Liver (tissue), 9 donors: Measurements from ENCODE around the gene CSN2. TPM values are rescaled to one million over a fixed set of nuclear protein-coding genes. Genes with fewer than 3 reads are reported as not detected.

Source experiments
- DNase-seq: peaks from one replicate; pipeline ENCODE4 v3.0.0-alpha.2; 2017; ENCODE audit warnings: low spot score
- H3K27ac ChIP-seq, 2 donors: one replicate each; pipeline ENCODE4 v1.7.0; 2013; ENCODE audit warnings: inconsistent platforms in 2 of 2, low read length in 2 of 2, control low read depth in 1 of 2, low read depth in 1 of 2, mild to moderate bottlenecking in 1 of 2
- H3K27me3 ChIP-seq, 4 donors: one replicate each; pipeline versions ENCODE4 v1.6.1 to v1.7.0; 2013; ENCODE audit warnings: low read length in 3 of 4, inconsistent platforms in 1 of 4, mild to moderate bottlenecking in 1 of 4, moderate library complexity in 1 of 4; ENCODE audit not compliant: control insufficient read depth in 4 of 4, insufficient read depth in 4 of 4
- H3K36me3 ChIP-seq, 4 donors: one replicate each; pipeline versions ENCODE4 v1.6.1 to v1.7.0; 2013; ENCODE audit warnings: low read length in 3 of 4, mild to moderate bottlenecking in 3 of 4, low read depth in 1 of 4, moderate library complexity in 1 of 4; ENCODE audit not compliant: control insufficient read depth in 4 of 4, insufficient read depth in 3 of 4
- H3K4me1 ChIP-seq, 4 donors: one replicate each; pipeline versions ENCODE4 v1.6.1 to v1.7.0; 2013; ENCODE audit warnings: low read length in 3 of 4, mild to moderate bottlenecking in 3 of 4, moderate library complexity in 1 of 4; ENCODE audit not compliant: control insufficient read depth in 4 of 4, insufficient read depth in 4 of 4
- H3K4me3 ChIP-seq, 3 donors: one replicate each; pipeline versions ENCODE4 v1.6.1 to v1.7.0; 2013; ENCODE audit warnings: low read length in 3 of 3, control low read depth in 1 of 3, low read depth in 1 of 3, mild to moderate bottlenecking in 1 of 3
- H3K9ac ChIP-seq, 2 donors: one replicate each; pipeline ENCODE4 v1.7.0; 2013; ENCODE audit warnings: low read length in 2 of 2, mild to moderate bottlenecking in 2 of 2, moderate library complexity in 2 of 2, control low read depth in 1 of 2, low read depth in 1 of 2
- H3K9me3 ChIP-seq, 4 donors: one replicate each; pipeline versions ENCODE4 v1.6.1 to v1.7.0; 2013; ENCODE audit warnings: low read length in 3 of 4; ENCODE audit not compliant: control insufficient read depth in 4 of 4
- FOXA1 ChIP-seq: IDR thresholded peaks from 2 replicates; pipeline ENCODE4 v1.6.1; 2016; ENCODE audit warnings: antibody characterized with exemption
- FOXA2 ChIP-seq: IDR thresholded peaks from 2 replicates; pipeline ENCODE4 v1.6.1; 2016; ENCODE audit warnings: antibody characterized with exemption
- GABPA ChIP-seq, 2 donors: IDR thresholded peaks in 1 of 2; conservative IDR thresholded peaks in 1 of 2; 2 replicates each; pipeline ENCODE4 v1.6.1; 2016; ENCODE audit warnings: antibody characterized with exemption in 2 of 2, mild to moderate bottlenecking in 1 of 2, moderate library complexity in 1 of 2
- HNF4G ChIP-seq: IDR thresholded peaks from 2 replicates; pipeline ENCODE4 v1.6.1; 2016; ENCODE audit warnings: antibody characterized with exemption
- JUND ChIP-seq, 2 donors: IDR thresholded peaks; 2 replicates each; pipeline ENCODE4 v1.6.1; 2016; ENCODE audit warnings: antibody characterized with exemption in 2 of 2
- NR2F2 ChIP-seq: IDR thresholded peaks from 2 replicates; pipeline ENCODE4 v1.6.1; 2016; ENCODE audit warnings: antibody characterized with exemption
- RAD21 ChIP-seq, 2 donors: IDR thresholded peaks; 2 replicates each; pipeline ENCODE4 v1.6.1; 2016; ENCODE audit warnings: antibody characterized with exemption in 2 of 2, mild to moderate bottlenecking in 2 of 2
- RXRA ChIP-seq, 2 donors: IDR thresholded peaks; 2 replicates each; pipeline ENCODE4 v1.6.1; 2017 to 2018; ENCODE audit warnings: antibody characterized with exemption in 2 of 2, mild to moderate bottlenecking in 1 of 2
- SP1 ChIP-seq: IDR thresholded peaks from 2 replicates; pipeline ENCODE4 v1.6.1; 2018; ENCODE audit warnings: antibody characterized with exemption, mild to moderate bottlenecking
- TAF1 ChIP-seq: conservative IDR thresholded peaks from 2 replicates; pipeline ENCODE4 v1.6.1; 2016; ENCODE audit warnings: antibody characterized with exemption, mild to moderate bottlenecking
- YY1 ChIP-seq: IDR thresholded peaks from 2 replicates; pipeline ENCODE4 v1.6.1; 2016; ENCODE audit warnings: antibody characterized with exemption, mild to moderate bottlenecking
- WGBS: extraction: QIAGEN DNeasy Blood & Tissue Kit; methylation state at CpG from one replicate; pipeline ENCODE4 v1.1.7; 2013; 5-methylcytosine and 5-hydroxymethylcytosine counted together
- polyA plus RNA-seq, 2 donors: library from polyadenylated mRNA; stranded (reverse) in 1 of 2; unstranded in 1 of 2; fragments of 200-250 nt in 1 of 2; fragments of >200 nt in 1 of 2; fragmentation: Nextera tagmentation in 1 of 2; extraction: Ambion mirVana in 1 of 2; gene quantifications; one replicate each; pipeline versions ENCODE4 v1.2.1 to v1.2.3, GENCODE V29; 2013 to 2015
- total RNA-seq, 2 donors: library from RNA; depleted of rRNA; stranded (reverse); fragments of >200 nt; gene quantifications; one replicate each; pipeline ENCODE4 v1.2.3, GENCODE V29; 2014
- TF ChIP-seq, protein P1 (sequence below): IDR thresholded peaks from 2 replicates; pipeline ENCODE4 v1.6.1; 2016; ENCODE audit warnings: antibody characterized with exemption
- TF ChIP-seq, protein P2 (sequence below): IDR thresholded peaks from 2 replicates; pipeline ENCODE4 v1.6.1; 2016; ENCODE audit warnings: antibody characterized with exemption
- TF ChIP-seq, protein P3 (sequence below): IDR thresholded peaks from 2 replicates; pipeline ENCODE4 v1.6.1; 2016; ENCODE audit warnings: antibody characterized with exemption, mild to moderate bottlenecking
- TF ChIP-seq, protein P4 (sequence below): IDR thresholded peaks from 2 replicates; pipeline ENCODE4 v1.6.1; 2016; ENCODE audit warnings: antibody characterized with exemption
- TF ChIP-seq, protein P5 (sequence below): fragments of 150-350 bp; IDR thresholded peaks from 2 replicates; pipeline ENCODE4 v1.5.1; 2017; ENCODE audit warnings: improper control_type of control experiment, low read depth, low read length; ENCODE audit not compliant: missing input control
- donor health status: healthy.
- donor health status: healthy.
- donor health status: healthy.
- donor health status: healthy.
- donor health status: healthy.

The CSN2 gene
- total and polyA plus RNA-seq, 4 donors: not detected

DNA sequence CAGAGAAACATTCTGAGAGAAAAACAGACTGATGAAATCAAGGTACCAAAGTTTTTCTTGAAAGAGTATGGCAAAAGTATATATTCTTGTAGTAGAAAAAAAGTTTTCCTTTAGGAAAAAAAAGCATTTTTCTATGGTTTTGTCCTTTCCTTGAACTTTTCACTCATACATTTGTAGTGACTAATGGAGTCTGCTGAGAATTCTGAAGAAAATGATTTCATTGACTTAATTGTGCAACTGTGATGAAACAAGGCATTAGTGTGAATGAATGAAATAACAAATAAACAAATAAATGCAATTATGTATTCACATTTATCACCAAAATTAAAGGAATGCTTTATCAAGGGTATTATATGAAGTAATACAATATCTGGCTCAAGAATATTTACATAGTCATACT, 29.0 kb downstream of the CSN2 start:
- H3K4me1 ChIP-seq: no peaks in the 10 kb centered on the region
- H3K4me3 ChIP-seq: no peak overlapping the region
- no peak overlapping the region for H3K9ac ChIP-seq
- H3K27ac ChIP-seq: no peak overlapping the region
- no peaks in the 10 kb centered on the region for H3K9me3 ChIP-seq
- no peaks in the 10 kb centered on the region for H3K36me3 ChIP-seq
- no peak for TF ChIP-seq FOXA1
- no peak for TF ChIP-seq YY1
- TF ChIP-seq, protein P1, sequence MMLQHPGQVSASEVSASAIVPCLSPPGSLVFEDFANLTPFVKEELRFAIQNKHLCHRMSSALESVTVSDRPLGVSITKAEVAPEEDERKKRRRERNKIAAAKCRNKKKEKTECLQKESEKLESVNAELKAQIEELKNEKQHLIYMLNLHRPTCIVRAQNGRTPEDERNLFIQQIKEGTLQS: no peak
- no peak for TF ChIP-seq NR2F2
- no peak for TF ChIP-seq FOXA2
- no peak for TF ChIP-seq TAF1
- TF ChIP-seq, protein P2, sequence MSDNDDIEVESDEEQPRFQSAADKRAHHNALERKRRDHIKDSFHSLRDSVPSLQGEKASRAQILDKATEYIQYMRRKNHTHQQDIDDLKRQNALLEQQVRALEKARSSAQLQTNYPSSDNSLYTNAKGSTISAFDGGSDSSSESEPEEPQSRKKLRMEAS: no peak
- TF ChIP-seq RAD21 (IDR thresholded peaks at IDR 0.05): no peak
- H3K27me3 ChIP-seq: peaks cover 0 to 2% (median 0%) of the 10 kb centered on the region in 4 donors
- DNase-seq: no peak

DNA sequence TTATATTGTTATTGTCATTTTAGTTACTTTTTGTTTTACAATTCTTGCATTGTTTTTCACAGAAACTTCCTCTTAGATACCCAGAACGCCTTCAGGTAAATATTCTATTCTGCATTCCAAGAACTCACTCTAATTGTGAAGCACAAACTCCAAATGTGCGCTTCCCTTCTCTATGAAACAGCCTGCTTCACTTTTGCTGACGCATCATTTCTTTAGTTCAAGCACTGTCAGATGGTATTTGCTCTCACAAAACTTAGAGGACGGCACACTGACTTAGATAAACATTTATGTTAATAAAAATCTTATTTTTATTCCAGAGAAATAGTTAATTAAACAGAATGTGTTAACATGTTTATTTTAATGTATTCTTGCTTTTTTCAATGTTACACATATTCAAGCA, 31.4 kb downstream of the CSN2 start:
- Histone ChIP-seq H3K36me3 (no peaks in the 10 kb centered on the region), H3K4me3 (no peak overlapping the region), H3K4me1 (no peaks in the 10 kb centered on the region), H3K27ac (no peak overlapping the region), H3K9me3 (no peaks in the 10 kb centered on the region), H3K27me3 (no peaks in the 10 kb centered on the region), H3K9ac (no peak overlapping the region)
- DNase-seq: no peak
- TF ChIP-seq, protein P3, sequence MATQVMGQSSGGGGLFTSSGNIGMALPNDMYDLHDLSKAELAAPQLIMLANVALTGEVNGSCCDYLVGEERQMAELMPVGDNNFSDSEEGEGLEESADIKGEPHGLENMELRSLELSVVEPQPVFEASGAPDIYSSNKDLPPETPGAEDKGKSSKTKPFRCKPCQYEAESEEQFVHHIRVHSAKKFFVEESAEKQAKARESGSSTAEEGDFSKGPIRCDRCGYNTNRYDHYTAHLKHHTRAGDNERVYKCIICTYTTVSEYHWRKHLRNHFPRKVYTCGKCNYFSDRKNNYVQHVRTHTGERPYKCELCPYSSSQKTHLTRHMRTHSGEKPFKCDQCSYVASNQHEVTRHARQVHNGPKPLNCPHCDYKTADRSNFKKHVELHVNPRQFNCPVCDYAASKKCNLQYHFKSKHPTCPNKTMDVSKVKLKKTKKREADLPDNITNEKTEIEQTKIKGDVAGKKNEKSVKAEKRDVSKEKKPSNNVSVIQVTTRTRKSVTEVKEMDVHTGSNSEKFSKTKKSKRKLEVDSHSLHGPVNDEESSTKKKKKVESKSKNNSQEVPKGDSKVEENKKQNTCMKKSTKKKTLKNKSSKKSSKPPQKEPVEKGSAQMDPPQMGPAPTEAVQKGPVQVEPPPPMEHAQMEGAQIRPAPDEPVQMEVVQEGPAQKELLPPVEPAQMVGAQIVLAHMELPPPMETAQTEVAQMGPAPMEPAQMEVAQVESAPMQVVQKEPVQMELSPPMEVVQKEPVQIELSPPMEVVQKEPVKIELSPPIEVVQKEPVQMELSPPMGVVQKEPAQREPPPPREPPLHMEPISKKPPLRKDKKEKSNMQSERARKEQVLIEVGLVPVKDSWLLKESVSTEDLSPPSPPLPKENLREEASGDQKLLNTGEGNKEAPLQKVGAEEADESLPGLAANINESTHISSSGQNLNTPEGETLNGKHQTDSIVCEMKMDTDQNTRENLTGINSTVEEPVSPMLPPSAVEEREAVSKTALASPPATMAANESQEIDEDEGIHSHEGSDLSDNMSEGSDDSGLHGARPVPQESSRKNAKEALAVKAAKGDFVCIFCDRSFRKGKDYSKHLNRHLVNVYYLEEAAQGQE: no peak
- TF ChIP-seq FOXA2 (no peak), HNF4G (no peak), RXRA (IDR thresholded peaks at IDR 0.05) (no peak), FOXA1 (no peak), NR2F2 (no peak), GABPA (IDR thresholded peaks at IDR 0.05 in 1 of 2, conservative IDR thresholded peaks at IDR 0.05 in 1 of 2) (no peak), SP1 (no peak), JUND (IDR thresholded peaks at IDR 0.05) (no peak), RAD21 (IDR thresholded peaks at IDR 0.05) (no peak)
- TF ChIP-seq, protein P4, sequence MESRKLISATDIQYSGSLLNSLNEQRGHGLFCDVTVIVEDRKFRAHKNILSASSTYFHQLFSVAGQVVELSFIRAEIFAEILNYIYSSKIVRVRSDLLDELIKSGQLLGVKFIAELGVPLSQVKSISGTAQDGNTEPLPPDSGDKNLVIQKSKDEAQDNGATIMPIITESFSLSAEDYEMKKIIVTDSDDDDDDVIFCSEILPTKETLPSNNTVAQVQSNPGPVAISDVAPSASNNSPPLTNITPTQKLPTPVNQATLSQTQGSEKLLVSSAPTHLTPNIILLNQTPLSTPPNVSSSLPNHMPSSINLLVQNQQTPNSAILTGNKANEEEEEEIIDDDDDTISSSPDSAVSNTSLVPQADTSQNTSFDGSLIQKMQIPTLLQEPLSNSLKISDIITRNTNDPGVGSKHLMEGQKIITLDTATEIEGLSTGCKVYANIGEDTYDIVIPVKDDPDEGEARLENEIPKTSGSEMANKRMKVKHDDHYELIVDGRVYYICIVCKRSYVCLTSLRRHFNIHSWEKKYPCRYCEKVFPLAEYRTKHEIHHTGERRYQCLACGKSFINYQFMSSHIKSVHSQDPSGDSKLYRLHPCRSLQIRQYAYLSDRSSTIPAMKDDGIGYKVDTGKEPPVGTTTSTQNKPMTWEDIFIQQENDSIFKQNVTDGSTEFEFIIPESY: no peak
- TF ChIP-seq, protein P2: no peak
- TF ChIP-seq, protein P5, sequence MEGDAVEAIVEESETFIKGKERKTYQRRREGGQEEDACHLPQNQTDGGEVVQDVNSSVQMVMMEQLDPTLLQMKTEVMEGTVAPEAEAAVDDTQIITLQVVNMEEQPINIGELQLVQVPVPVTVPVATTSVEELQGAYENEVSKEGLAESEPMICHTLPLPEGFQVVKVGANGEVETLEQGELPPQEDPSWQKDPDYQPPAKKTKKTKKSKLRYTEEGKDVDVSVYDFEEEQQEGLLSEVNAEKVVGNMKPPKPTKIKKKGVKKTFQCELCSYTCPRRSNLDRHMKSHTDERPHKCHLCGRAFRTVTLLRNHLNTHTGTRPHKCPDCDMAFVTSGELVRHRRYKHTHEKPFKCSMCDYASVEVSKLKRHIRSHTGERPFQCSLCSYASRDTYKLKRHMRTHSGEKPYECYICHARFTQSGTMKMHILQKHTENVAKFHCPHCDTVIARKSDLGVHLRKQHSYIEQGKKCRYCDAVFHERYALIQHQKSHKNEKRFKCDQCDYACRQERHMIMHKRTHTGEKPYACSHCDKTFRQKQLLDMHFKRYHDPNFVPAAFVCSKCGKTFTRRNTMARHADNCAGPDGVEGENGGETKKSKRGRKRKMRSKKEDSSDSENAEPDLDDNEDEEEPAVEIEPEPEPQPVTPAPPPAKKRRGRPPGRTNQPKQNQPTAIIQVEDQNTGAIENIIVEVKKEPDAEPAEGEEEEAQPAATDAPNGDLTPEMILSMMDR: no peak
- 69% methylated on average over 4 of the region's 4 CpGs for WGBS
